Cardiac atrium fibroblast (primary cell): Measurements from ENCODE around the gene SRSF5. TPM values are rescaled to one million over a fixed set of nuclear protein-coding genes. Genes with fewer than 3 reads are reported as not detected.

Experiments
- total RNA-seq: library from RNA; depleted of rRNA; stranded (reverse); fragments of >200 nt; gene quantifications from 2 replicates; pipeline ENCODE4 v1.2.3, GENCODE V29; 2015

SRSF5 gene
- 108 and 145 TPM in 2 replicates for total RNA-seq

DNA sequence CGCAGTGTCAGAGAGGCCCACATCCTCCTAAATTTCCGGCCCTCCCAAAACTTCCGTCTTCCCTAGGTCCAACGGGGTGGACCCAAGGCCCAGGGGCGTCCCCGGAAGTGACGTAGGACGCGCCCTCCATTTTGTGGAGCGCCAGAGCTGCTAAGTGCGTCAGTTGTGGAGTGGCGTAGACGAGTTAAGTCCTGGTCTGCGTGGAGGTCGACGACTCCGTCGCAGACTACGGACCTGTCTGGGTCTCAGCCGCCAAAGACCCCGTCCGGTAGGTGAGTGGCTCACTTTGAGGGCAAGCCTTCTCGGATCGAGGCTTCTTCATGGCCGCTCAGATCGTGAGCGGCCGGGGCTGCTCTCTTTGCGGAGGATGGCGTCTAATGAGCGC is at the start of gene SRSF5:
Gene SRSF5 (plus strand): TSS at position 159 of the 385 bp plus-strand sequence. CDS start 1,015 bp downstream, outside the sequence.

DNA sequence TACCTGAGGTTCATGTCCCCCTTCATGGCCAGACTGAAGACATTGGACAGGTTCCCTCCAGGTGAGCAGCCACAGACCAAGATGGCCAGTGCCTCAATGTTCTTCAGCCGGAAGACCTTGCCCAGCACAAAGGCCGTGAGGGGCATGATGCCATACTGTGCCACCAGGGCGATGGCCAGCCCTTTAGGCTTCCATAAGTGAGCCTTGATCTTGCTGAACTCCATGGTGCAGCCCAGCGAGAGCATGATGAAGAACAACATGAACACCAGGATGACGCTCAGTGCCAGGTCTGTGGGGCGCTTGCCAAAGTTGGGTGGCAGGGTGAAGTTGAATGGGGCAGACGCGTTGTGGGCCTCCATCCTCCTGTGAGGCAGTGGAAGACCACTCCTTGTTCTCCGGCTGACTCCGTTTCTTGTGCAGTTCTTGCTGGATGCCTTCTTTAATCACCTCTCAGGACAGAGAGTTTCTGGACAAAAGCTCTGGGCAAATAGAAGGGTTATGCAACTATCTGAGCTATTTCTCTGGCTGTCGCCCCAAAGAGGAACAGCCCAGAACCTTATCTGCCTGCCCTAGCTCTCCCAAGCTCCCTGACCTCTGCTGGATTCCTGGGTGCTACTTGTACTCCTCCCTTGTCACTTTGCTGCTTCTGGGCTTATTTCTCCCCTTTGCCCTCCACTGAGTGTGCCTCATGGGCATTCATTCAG is 30.0 kb downstream of the SRSF5 start, which contains the start of gene SLC10A1:
Gene SLC10A1 (minus strand): TSS at position 445 of the 704 bp plus-strand sequence. CDS start 86 bp downstream, at position 359.

Other genes starting within 250 kb of the SRSF5 start
- gene CCDC177, start 192.3 kb upstream of the SRSF5 start, total RNA-seq = 0.16 and 0.54 TPM in 2 replicates
- 12.6 and 20.4 TPM in 2 replicates for gene SUSD6, start 155.5 kb upstream of the SRSF5 start, total RNA-seq
- gene SLC10A1, start 30.1 kb downstream of the SRSF5 start, total RNA-seq = not detected in 2 replicates
- gene SMOC1, start 112.3 kb downstream of the SRSF5 start, total RNA-seq = 2.3 TPM in 1 of 2 replicates, not detected in the other